Esophagus muscularis mucosa (tissue), 4 donors: ENCODE data around the gene ASB16. TPM values are rescaled to one million over a fixed set of nuclear protein-coding genes. Genes with fewer than 3 reads are reported as not detected.

Source experiments
- DNase-seq: peaks from one replicate; pipeline ENCODE4 v3.0.0-alpha.2; 2017; ENCODE audit errors: extremely low spot score
- H3K27ac ChIP-seq, 4 donors: fragments of 200-600 bp; sonication (generic); replicated peaks in 1 of 4; 1 replicate in 3 of 4; 2 replicates in 1 of 4; pipeline ENCODE4 v1.5.1; 2016 to 2019; ENCODE audit warnings: mild to moderate bottlenecking in 1 of 4
- H3K27me3 ChIP-seq, 4 donors: fragments of 200-600 bp; sonication (generic); one replicate each; pipeline versions ENCODE4 v1.5.1 to v1.6.0; 2016 to 2019
- H3K36me3 ChIP-seq, 4 donors: fragments of 200-600 bp; sonication (generic); one replicate each; pipeline ENCODE4 v1.5.1; 2016 to 2019
- H3K4me1 ChIP-seq, 4 donors: fragments of 200-600 bp; sonication (generic); one replicate each; pipeline ENCODE4 v1.5.1; 2016 to 2019
- H3K4me3 ChIP-seq, 4 donors: fragments of 200-600 bp; sonication (generic); 1 replicate in 2 of 4; 2 replicates in 2 of 4; pipeline ENCODE4 v1.5.1; 2016 to 2019; ENCODE audit warnings: mild to moderate bottlenecking in 4 of 4, moderate library complexity in 1 of 4
- H3K9me3 ChIP-seq, 4 donors: fragments of 200-600 bp; sonication (generic); 1 replicate in 3 of 4; 2 replicates in 1 of 4; pipeline ENCODE4 v1.5.1; 2016 to 2019
- EP300 ChIP-seq: sonication (generic); formaldehyde crosslinking; IDR thresholded peaks from one replicate; pipeline ENCODE4 v1.6.1; 2017; ENCODE audit warnings: antibody characterized with exemption
- POLR2A ChIP-seq: fragments of 450-650 bp; IDR thresholded peaks from one replicate; pipeline ENCODE4 v1.6.1; 2017; ENCODE audit warnings: antibody characterized with exemption, moderate library complexity, mild to moderate bottlenecking, low read depth
- POLR2AphosphoS5 ChIP-seq, 2 donors: sonication (generic); formaldehyde crosslinking; IDR thresholded peaks; one replicate each; pipeline ENCODE4 v1.6.1; 2017; ENCODE audit warnings: antibody characterized with exemption in 2 of 2
- WGBS: methylation state at CpG from one replicate; pipeline ENCODE4 v1.1.5; 2018; 5-methylcytosine and 5-hydroxymethylcytosine counted together
- intact Hi-C: fragments of 100-400 bp; cut with DNase I; formaldehyde crosslinking; loops from one replicate; pipeline ENCODE4 v1.15.1; 2023
- total RNA-seq, 4 donors: library from RNA; depleted of rRNA; stranded (reverse); fragments of >200 nt; gene quantifications; one replicate each; pipeline versions ENCODE4 v1.1.0 to v1.2.1, GENCODE V29; 2016
- TF ChIP-seq, protein P1 (sequence below), 3 experiments: fragments of 200-600 bp in 2 of 3; fragments of 450-650 bp in 1 of 3; sonication (generic) in 2 of 3; IDR thresholded peaks; one replicate each; pipeline ENCODE4 v1.5.1; 2017 to 2019; ENCODE audit warnings: antibody characterized with exemption in 3 of 3, mild to moderate bottlenecking in 2 of 3, moderate library complexity in 1 of 3

ASB16 gene
- total RNA-seq, 4 donors from 2014 or later, result 3.3 to 10.8 (median 6.0) TPM

DNA sequence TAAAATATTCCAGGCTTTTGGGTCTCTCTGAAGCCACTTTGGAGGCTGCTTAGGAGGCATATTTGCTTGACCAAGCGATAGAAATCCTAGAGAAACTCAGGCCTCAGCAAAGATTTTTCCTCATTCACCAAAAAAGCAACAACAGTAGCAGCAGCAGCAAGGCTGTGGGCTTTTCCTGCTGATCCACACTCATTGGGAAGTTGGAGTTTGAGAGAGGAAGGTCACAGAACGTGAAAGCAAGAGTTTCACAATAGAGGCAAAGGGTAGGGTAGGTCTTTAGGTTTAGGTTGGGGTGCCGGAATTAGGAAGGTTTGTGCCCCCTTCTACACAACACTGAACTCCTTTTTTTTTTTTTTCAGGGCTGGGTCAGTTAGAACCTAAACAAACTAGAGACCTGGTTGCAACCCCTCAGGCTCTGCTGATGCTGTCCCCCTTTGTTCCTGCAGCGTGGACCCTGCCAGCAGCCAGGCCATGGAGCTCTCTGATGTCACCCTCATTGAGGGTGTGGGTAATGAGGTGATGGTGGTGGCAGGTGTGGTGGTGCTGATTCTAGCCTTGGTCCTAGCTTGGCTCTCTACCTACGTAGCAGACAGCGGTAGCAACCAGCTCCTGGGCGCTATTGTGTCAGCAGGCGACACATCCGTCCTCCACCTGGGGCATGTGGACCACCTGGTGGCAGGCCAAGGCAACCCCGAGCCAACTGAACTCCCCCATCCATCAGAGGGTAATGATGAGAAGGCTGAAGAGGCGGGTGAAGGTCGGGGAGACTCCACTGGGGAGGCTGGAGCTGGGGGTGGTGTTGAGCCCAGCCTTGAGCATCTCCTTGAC is 18.3 kb downstream of the ASB16 start:
- Histone ChIP-seq H3K36me3 (peaks cover 17 to 50% (median 47%) of the 10 kb centered on the region in 4 donors), H3K9me3 (no peaks in the 10 kb centered on the region), H3K27ac (peak overlapping the region; percentile 93 to 97 (median 96)), H3K27me3 (no peaks in the 10 kb centered on the region), H3K4me1 (peaks cover 29 to 60% (median 40%) of the 10 kb centered on the region in 4 donors), H3K4me3 (no peak overlapping the region)
- intact Hi-C loops, result no loop called here
- DNase-seq, result no peak
- WGBS, result 80% methylated on average over 12 of the region's 12 CpGs
- TF ChIP-seq POLR2AphosphoS5 (IDR thresholded peaks at IDR 0.05) (no peak), EP300 (no peak)

DNA sequence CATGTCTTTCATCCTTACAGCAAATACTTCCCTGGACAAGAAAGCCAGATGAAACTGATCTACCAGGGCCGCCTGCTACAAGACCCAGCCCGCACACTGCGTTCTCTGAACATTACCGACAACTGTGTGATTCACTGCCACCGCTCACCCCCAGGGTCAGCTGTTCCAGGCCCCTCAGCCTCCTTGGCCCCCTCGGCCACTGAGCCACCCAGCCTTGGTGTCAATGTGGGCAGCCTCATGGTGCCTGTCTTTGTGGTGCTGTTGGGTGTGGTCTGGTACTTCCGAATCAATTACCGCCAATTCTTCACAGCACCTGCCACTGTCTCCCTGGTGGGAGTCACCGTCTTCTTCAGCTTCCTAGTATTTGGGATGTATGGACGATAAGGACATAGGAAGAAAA is 20.0 kb downstream of the ASB16 start:
- Histone ChIP-seq H3K36me3 (peaks cover 33 to 67% (median 63%) of the 10 kb centered on the region in 4 donors), H3K4me1 (peaks cover 16 to 44% (median 24%) of the 10 kb centered on the region in 4 donors), H3K27me3 (no peaks in the 10 kb centered on the region), H3K4me3 (no peak overlapping the region), H3K9me3 (no peaks in the 10 kb centered on the region), H3K27ac (peak overlapping the region in 1 of 4 donors; percentile 19)
- 87% methylated on average over 10 of the region's 10 CpGs for WGBS
- DNase-seq, result no peak
- TF ChIP-seq POLR2AphosphoS5 (IDR thresholded peaks at IDR 0.05) (no peak), EP300 (no peak), POLR2A (no peak)
- TF ChIP-seq, protein P1, sequence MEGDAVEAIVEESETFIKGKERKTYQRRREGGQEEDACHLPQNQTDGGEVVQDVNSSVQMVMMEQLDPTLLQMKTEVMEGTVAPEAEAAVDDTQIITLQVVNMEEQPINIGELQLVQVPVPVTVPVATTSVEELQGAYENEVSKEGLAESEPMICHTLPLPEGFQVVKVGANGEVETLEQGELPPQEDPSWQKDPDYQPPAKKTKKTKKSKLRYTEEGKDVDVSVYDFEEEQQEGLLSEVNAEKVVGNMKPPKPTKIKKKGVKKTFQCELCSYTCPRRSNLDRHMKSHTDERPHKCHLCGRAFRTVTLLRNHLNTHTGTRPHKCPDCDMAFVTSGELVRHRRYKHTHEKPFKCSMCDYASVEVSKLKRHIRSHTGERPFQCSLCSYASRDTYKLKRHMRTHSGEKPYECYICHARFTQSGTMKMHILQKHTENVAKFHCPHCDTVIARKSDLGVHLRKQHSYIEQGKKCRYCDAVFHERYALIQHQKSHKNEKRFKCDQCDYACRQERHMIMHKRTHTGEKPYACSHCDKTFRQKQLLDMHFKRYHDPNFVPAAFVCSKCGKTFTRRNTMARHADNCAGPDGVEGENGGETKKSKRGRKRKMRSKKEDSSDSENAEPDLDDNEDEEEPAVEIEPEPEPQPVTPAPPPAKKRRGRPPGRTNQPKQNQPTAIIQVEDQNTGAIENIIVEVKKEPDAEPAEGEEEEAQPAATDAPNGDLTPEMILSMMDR (IDR thresholded peaks at IDR 0.05), result no peak
- intact Hi-C loops, result no loop called here

DNA sequence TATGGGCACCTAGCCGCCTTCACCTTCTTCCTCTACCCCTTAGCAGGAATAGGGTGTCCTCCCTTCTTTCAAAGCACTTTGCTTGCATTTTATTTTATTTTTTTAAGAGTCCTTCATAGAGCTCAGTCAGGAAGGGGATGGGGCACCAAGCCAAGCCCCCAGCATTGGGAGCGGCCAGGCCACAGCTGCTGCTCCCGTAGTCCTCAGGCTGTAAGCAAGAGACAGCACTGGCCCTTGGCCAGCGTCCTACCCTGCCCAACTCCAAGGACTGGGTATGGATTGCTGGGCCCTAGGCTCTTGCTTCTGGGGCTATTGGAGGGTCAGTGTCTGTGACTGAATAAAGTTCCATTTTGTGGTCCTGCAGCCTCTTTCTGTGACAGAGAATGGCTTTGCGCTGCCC is 20.9 kb downstream of the ASB16 start:
- WGBS, result 73% methylated on average over 5 of the region's 5 CpGs
- DNase-seq, result no peak
- peak overlapping the region in 1 of 4 donors; percentile 19 for H3K27ac ChIP-seq
- intact Hi-C loops, result no loop called here
- H3K9me3 ChIP-seq, result no peaks in the 10 kb centered on the region
- H3K4me1 ChIP-seq, result peaks cover 10 to 36% (median 20%) of the 10 kb centered on the region in 4 donors
- H3K36me3 ChIP-seq, result peaks cover 35 to 76% (median 72%) of the 10 kb centered on the region in 4 donors
- no peak for TF ChIP-seq POLR2A
- H3K4me3 ChIP-seq, result no peak overlapping the region
- no peaks in the 10 kb centered on the region for H3K27me3 ChIP-seq

DNA sequence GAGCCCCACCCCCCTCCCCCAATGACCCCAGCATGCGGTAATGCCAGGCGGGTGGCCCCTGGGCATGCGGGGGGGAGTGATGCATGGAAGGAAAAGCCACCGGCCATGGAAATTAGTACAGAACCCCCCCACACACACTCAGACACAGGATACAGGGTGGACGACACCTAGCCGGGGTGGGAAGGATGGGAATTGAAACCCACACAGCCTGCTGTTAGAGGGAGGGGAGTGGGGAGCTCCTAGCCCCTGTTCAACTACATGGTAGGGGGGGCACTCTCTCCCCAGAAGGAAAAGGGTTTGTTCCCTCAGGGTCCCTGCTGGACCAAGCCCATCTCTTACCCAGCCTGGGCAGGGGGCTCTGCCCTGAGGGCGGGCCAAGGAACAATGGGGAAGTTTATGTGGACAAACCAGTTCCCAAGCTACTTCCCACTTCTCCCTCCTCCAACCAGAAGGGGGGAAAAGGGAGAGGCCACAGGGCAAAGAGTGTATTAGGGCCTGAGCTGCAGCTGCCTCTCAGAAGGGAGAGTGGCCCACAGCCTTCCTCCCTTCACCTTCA is 21.5 kb downstream of the ASB16 start:
- H3K36me3 ChIP-seq, result peaks cover 35 to 82% (median 78%) of the 10 kb centered on the region in 4 donors
- no peak overlapping the region for H3K4me3 ChIP-seq
- no peak for DNase-seq
- TF ChIP-seq EP300, result no peak
- no peak for TF ChIP-seq POLR2AphosphoS5 (IDR thresholded peaks at IDR 0.05)
- TF ChIP-seq POLR2A, result no peak
- peaks cover 12 to 39% (median 23%) of the 10 kb centered on the region in 4 donors for H3K4me1 ChIP-seq
- 70% methylated on average over 7 of the region's 7 CpGs for WGBS
- no peaks in the 10 kb centered on the region for H3K9me3 ChIP-seq
- H3K27me3 ChIP-seq, result no peaks in the 10 kb centered on the region
- H3K27ac ChIP-seq, result peak overlapping the region in 2 of 4 donors; percentile 7 to 39
- intact Hi-C loops, result no loop called here

DNA sequence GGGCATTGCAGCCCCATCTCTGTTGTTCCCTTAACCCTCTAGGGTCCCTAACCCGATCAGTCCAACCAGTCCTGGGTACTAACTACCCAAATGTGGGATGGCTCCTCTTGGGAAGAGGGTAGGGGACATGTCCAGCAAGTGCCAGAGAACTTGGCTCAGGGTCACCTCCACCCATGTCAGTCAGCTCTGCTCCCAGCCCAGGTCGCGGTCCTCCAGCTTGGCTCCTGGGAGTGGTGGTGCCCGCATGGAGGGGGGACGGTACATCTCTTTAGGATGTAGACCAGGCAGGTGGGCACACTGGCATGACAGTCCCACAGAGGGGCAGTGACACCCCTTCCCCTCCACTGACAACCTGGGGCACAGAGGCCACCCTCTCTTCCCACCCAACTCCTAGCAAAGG is 22.2 kb downstream of the ASB16 start:
- H3K4me3 ChIP-seq, result no peak overlapping the region
- no peaks in the 10 kb centered on the region for H3K9me3 ChIP-seq
- intact Hi-C loops, result no loop called here
- no peaks in the 10 kb centered on the region for H3K27me3 ChIP-seq
- WGBS, result 83% methylated on average over 1 of the region's 5 CpGs
- peaks cover 35 to 88% (median 85%) of the 10 kb centered on the region in 4 donors for H3K36me3 ChIP-seq
- H3K4me1 ChIP-seq, result peaks cover 11 to 43% (median 27%) of the 10 kb centered on the region in 4 donors
- DNase-seq, result no peak
- TF ChIP-seq POLR2AphosphoS5 (IDR thresholded peaks at IDR 0.05), result no peak
- no peak for TF ChIP-seq POLR2A
- TF ChIP-seq, protein P1 (IDR thresholded peaks at IDR 0.05), result no peak
- no peak for TF ChIP-seq EP300
- H3K27ac ChIP-seq, result peak overlapping the region in 1 of 4 donors; percentile 39

DNA sequence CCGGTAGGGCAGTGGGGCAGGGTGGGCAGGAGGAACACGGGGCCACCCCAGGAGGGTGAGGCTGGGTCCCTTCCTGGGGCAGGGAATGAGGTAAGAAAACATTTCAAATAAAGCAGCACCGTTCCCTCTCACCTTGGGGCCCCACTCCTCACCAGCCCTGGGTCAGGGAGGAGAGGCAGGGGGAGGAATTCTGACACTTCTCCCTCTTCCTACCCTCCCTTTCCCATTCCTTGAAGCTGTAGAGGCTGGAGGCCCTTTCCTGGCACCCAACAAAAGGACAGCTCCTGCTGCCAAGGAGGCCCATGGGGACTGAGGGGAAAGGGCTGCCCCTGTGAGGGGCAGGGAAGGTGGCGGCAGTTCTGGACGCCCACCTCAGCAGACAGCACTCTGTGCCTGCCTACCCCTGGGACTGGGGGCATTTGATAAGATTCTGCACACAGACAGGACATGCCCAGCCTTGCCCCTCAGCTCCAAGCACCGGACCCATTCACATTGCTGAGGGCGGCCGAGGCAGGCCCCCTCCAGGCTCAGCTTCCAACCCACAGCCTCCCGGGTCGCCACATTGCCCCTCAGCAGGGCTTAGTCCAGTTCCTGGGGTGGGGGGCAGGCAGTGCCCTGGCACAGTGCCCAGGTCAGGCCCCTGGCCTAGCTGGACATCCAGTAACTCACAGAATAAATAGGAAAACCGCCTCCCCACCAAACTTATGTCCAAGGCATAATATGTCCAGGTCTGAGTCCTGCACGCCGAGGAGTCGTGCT is 23.0 kb downstream of the ASB16 start:
- 91% methylated on average over 13 of the region's 14 CpGs for WGBS
- peaks cover 11 to 43% (median 27%) of the 10 kb centered on the region in 4 donors for H3K4me1 ChIP-seq
- H3K4me3 ChIP-seq, result no peak overlapping the region
- no peak for DNase-seq
- peak overlapping the region in 1 of 4 donors; percentile 4 for H3K27ac ChIP-seq
- no peaks in the 10 kb centered on the region for H3K9me3 ChIP-seq
- intact Hi-C loops, result no loop called here
- H3K27me3 ChIP-seq, result no peaks in the 10 kb centered on the region
- peaks cover 35 to 89% (median 85%) of the 10 kb centered on the region in 4 donors for H3K36me3 ChIP-seq
- TF ChIP-seq POLR2A, result no peak
- TF ChIP-seq POLR2AphosphoS5 (IDR thresholded peaks at IDR 0.05), result no peak
